Measurements from ENCODE around the gene KCNN2.

KCNN2 gene

GRCh38 chr5:114448481-114448880 lies 86.6 kb downstream of the KCNN2 start:
- DNase-seq (ENCODE audit: low read depth in 1 of 2, low spot score in 1 of 2), result no peak
- TF ChIP-seq GABPA (IDR thresholded peaks at IDR 0.05; ENCODE audit: low read depth) (no peak), POLR2AphosphoS5 (IDR thresholded peaks at IDR 0.05; ENCODE audit: low read depth) (no peak), CTCF (IDR thresholded peaks at IDR 0.05; ENCODE audit: insufficient read depth, low read length) (no peak), REST (IDR thresholded peaks at IDR 0.05; ENCODE audit: insufficient replicate concordance, low read depth) (no peak), SPI1 (IDR thresholded peaks at IDR 0.05; ENCODE audit: borderline replicate concordance, low read depth) (no peak)
- Histone ChIP-seq H3K27ac (replicated peaks) (no peak overlapping the region), H3K27me3 (ENCODE audit: insufficient read depth, poor library complexity, severe bottlenecking) (no peaks in the 10 kb centered on the region), H3K4me3 (replicated peaks; ENCODE audit: insufficient read depth, low read length) (no peak overlapping the region)

- no peak overlapping the region for H3K4me3 ChIP-seq (replicated peaks; ENCODE audit: insufficient read depth, low read length)
- no peaks in the 10 kb centered on the region for H3K27me3 ChIP-seq (ENCODE audit: insufficient read depth, poor library complexity, severe bottlenecking)
- DNase-seq (ENCODE audit: low read depth in 1 of 2, low spot score in 1 of 2), result peak; percentile 14 to 37
- peak; percentile 38 for TF ChIP-seq CTCF (IDR thresholded peaks at IDR 0.05; ENCODE audit: insufficient read depth, low read length)
- TF ChIP-seq SPI1 (IDR thresholded peaks at IDR 0.05; ENCODE audit: borderline replicate concordance, low read depth), result no peak
- H3K27ac ChIP-seq (replicated peaks), result no peak overlapping the region
Observed at GRCh38 chr5:114449860-114450421, 88.1 kb downstream of the KCNN2 start.

GRCh38 chr5:114450437-114450836 lies 88.6 kb downstream of the KCNN2 start:
- Histone ChIP-seq H3K4me3 (replicated peaks; ENCODE audit: insufficient read depth, low read length) (no peak overlapping the region), H3K27me3 (ENCODE audit: insufficient read depth, poor library complexity, severe bottlenecking) (no peaks in the 10 kb centered on the region), H3K27ac (replicated peaks) (no peak overlapping the region)
- no peak for DNase-seq (ENCODE audit: low read depth in 1 of 2, low spot score in 1 of 2)
- no peak for TF ChIP-seq GABPA (IDR thresholded peaks at IDR 0.05; ENCODE audit: low read depth)
- no peak for TF ChIP-seq CTCF (IDR thresholded peaks at IDR 0.05; ENCODE audit: insufficient read depth, low read length)
- TF ChIP-seq REST (IDR thresholded peaks at IDR 0.05; ENCODE audit: insufficient replicate concordance, low read depth), result no peak
- no peak for TF ChIP-seq POLR2AphosphoS5 (IDR thresholded peaks at IDR 0.05; ENCODE audit: low read depth)
- no peak for TF ChIP-seq SPI1 (IDR thresholded peaks at IDR 0.05; ENCODE audit: borderline replicate concordance, low read depth)

GRCh38 chr5:114458726-114459125 lies 96.9 kb downstream of the KCNN2 start:
- Histone ChIP-seq H3K27ac (replicated peaks) (no peak overlapping the region), H3K4me3 (replicated peaks; ENCODE audit: insufficient read depth, low read length) (no peak overlapping the region), H3K27me3 (ENCODE audit: insufficient read depth, poor library complexity, severe bottlenecking) (no peaks in the 10 kb centered on the region)
- DNase-seq (ENCODE audit: low read depth in 1 of 2, low spot score in 1 of 2), result no peak
- TF ChIP-seq SPI1 (IDR thresholded peaks at IDR 0.05; ENCODE audit: borderline replicate concordance, low read depth), result no peak
- no peak for TF ChIP-seq POLR2AphosphoS5 (IDR thresholded peaks at IDR 0.05; ENCODE audit: low read depth)
- no peak for TF ChIP-seq REST (IDR thresholded peaks at IDR 0.05; ENCODE audit: insufficient replicate concordance, low read depth)
- TF ChIP-seq GABPA (IDR thresholded peaks at IDR 0.05; ENCODE audit: low read depth), result no peak
- TF ChIP-seq CTCF (IDR thresholded peaks at IDR 0.05; ENCODE audit: insufficient read depth, low read length), result no peak
